Endothelial cell of umbilical vein (primary cell): Measurements from ENCODE around the gene ZDHHC14. TPM values are rescaled to one million over a fixed set of nuclear protein-coding genes. Genes with fewer than 3 reads are reported as not detected.

Experiments
- BruUV-seq: library from RNA; stranded (reverse); fragments of 400-500 nt; replicated peaks from 2 replicates; lab custom pipeline; 2021; lab: Mats Ljungman, UMichigan
- CTCF ChIA-PET: fragments of 300-600, 350-600 bp; sonication (Branson Sonifier 250); formaldehyde crosslinking; loops from one replicate; lab custom pipeline; 2021; ENCODE audit warnings: antibody characterized with exemption, inconsistent platforms; lab: Charles Lee
- POLR2A ChIA-PET: fragments of 300-600, 350-600 bp; sonication (Branson Sonifier 250); formaldehyde crosslinking; loops from one replicate; lab custom pipeline; 2021; ENCODE audit warnings: antibody characterized with exemption, inconsistent platforms; lab: Charles Lee
- DNase-seq: peaks from one replicate; pipeline ENCODE4 v3.0.0-alpha.2; 2011; ENCODE audit warnings: low read depth, low spot score
- FAIRE-seq: peaks from 2 replicates; lab custom pipeline; 2011; peaks lifted over from hg19 to GRCh38; lab: Jason Lieb, UNC
- H2AFZ ChIP-seq: 2 replicates; pipeline ENCODE4 v1.6.0; 2012; ENCODE audit warnings: low read depth, low read length, control low read depth, inconsistent platforms
- H3K27ac ChIP-seq: 2 replicates; pipeline ENCODE4 v1.5.1; 2011; ENCODE audit warnings: low read depth, mild to moderate bottlenecking, control low read depth, low read length, moderate library complexity; ENCODE audit not compliant: insufficient read depth
- H3K27me3 ChIP-seq, 2 experiments: 2 replicates each; pipeline versions ENCODE4 v1.6.0 to v1.6.1; 2011; ENCODE audit warnings: low read length in 2 of 2, mixed read lengths in 1 of 2; ENCODE audit not compliant: control insufficient read depth in 2 of 2, insufficient read depth in 2 of 2
- H3K36me3 ChIP-seq, 2 experiments: 2 replicates in 1 of 2; 3 replicates in 1 of 2; pipeline ENCODE4 v1.5.1; 2011; ENCODE audit warnings: low read length in 2 of 2, mild to moderate bottlenecking in 1 of 2, moderate library complexity in 1 of 2; ENCODE audit not compliant: control insufficient read depth in 2 of 2, insufficient read depth in 2 of 2; ENCODE audit errors: extremely low read depth in 1 of 2
- H3K4me1 ChIP-seq: 3 replicates; pipeline ENCODE4 v1.5.1; 2011; ENCODE audit warnings: mild to moderate bottlenecking, low read length; ENCODE audit not compliant: control insufficient read depth, insufficient read depth; ENCODE audit errors: extremely low read depth
- H3K4me2 ChIP-seq: 2 replicates; pipeline ENCODE4 v1.6.1; 2011; ENCODE audit warnings: low read length, control low read depth, mixed read lengths; ENCODE audit not compliant: insufficient read depth
- H3K4me3 ChIP-seq, 3 experiments: fragments of 200-600 bp in 1 of 3; sonication (generic), shearing (Covaris generic) in 1 of 3; replicated peaks in 1 of 3; 2 replicates each; pipeline ENCODE4 v1.5.1; 2011 to 2016; ENCODE audit warnings: control low read depth in 3 of 3, low read length in 3 of 3, mild to moderate bottlenecking in 2 of 3, inconsistent platforms in 1 of 3, low read depth in 1 of 3, moderate library complexity in 1 of 3; ENCODE audit not compliant: insufficient read depth in 1 of 3
- H3K79me2 ChIP-seq: 2 replicates; pipeline ENCODE4 v1.6.0; 2012; ENCODE audit warnings: low read length, inconsistent platforms; ENCODE audit not compliant: control insufficient read depth, insufficient read depth
- H3K9ac ChIP-seq: replicated peaks from 2 replicates; pipeline ENCODE3; 2011; ENCODE audit warnings: low read length, control low read depth; ENCODE audit not compliant: insufficient read depth; ENCODE audit errors: extremely low read depth
- H3K9me1 ChIP-seq: replicated peaks from 3 replicates; pipeline ENCODE4 v1.6.0; 2011; ENCODE audit warnings: mild to moderate bottlenecking, low read length; ENCODE audit not compliant: control insufficient read depth, insufficient read depth; ENCODE audit errors: extremely low read depth
- H3K9me3 ChIP-seq: replicated peaks from 2 replicates; pipeline ENCODE4 v1.5.1; 2012; ENCODE audit warnings: low read length, inconsistent platforms; ENCODE audit not compliant: control insufficient read depth, insufficient read depth
- H4K20me1 ChIP-seq: replicated peaks from 2 replicates; pipeline ENCODE3; 2011; ENCODE audit warnings: mild to moderate bottlenecking, low read length; ENCODE audit not compliant: control insufficient read depth, insufficient read depth; ENCODE audit errors: extremely low read depth
- CTCF ChIP-seq, 2 donors: IDR thresholded peaks; 1 replicate in 1 of 2; 2 replicates in 1 of 2; pipeline ENCODE4 v1.5.1; 2011; ENCODE audit warnings: low read length in 2 of 2, mild to moderate bottlenecking in 2 of 2, moderate library complexity in 2 of 2, control low read depth in 1 of 2, inconsistent platforms in 1 of 2, low read depth in 1 of 2; ENCODE audit not compliant: insufficient read depth in 1 of 2; ENCODE audit errors: extremely low read depth in 1 of 2
- EZH2 ChIP-seq: IDR thresholded peaks from 2 replicates; pipeline ENCODE4 v1.6.1; 2012; ENCODE audit warnings: borderline replicate concordance, low read depth, mild to moderate bottlenecking, moderate library complexity, low read length, inconsistent platforms; ENCODE audit not compliant: severe bottlenecking
- FOS ChIP-seq: IDR thresholded peaks from 2 replicates; pipeline ENCODE4 v1.6.1; 2011; ENCODE audit warnings: mild to moderate bottlenecking, low read length, moderate library complexity, borderline replicate concordance; ENCODE audit not compliant: insufficient read depth
- GATA2 ChIP-seq: IDR thresholded peaks from 2 replicates; pipeline ENCODE4 v1.7.0; 2011; ENCODE audit warnings: low read depth, mild to moderate bottlenecking, moderate library complexity, mixed read lengths, low read length; ENCODE audit not compliant: insufficient read length, insufficient read depth
- JUN ChIP-seq: IDR thresholded peaks from 2 replicates; pipeline ENCODE4 v1.6.1; 2011; ENCODE audit warnings: borderline replicate concordance, low read depth; ENCODE audit not compliant: insufficient read length, insufficient read depth
- MAX ChIP-seq: IDR thresholded peaks from 2 replicates; pipeline ENCODE4 v1.6.1; 2011; ENCODE audit not compliant: insufficient read depth, insufficient read length
- MYC ChIP-seq: IDR thresholded peaks from one replicate; pipeline ENCODE4 v1.6.1; 2011; ENCODE audit warnings: mild to moderate bottlenecking, low read depth, low read length
- POLR2A ChIP-seq: IDR thresholded peaks from 2 replicates; pipeline ENCODE4 v1.6.1; 2012; ENCODE audit warnings: low read depth, mild to moderate bottlenecking, control low read depth, low read length
- POLR2AphosphoS5 ChIP-seq: IDR thresholded peaks from 2 replicates; pipeline ENCODE4 v1.6.1; 2012; ENCODE audit warnings: low read depth, mild to moderate bottlenecking, control low read depth, low read length, moderate library complexity; ENCODE audit not compliant: insufficient read depth
- dilution Hi-C: fragments of 300-500 bp; cut with MboI; formaldehyde crosslinking; loops from one replicate; pipeline ENCODE4 v1.15.0; 2019; ENCODE audit warnings: low sequenced_read_pairs; ENCODE audit not compliant: extremely low pct_ligation_motif_present
- intact Hi-C: fragments of 100-400 bp; cut with micrococcal nuclease; formaldehyde crosslinking; loops from one replicate; pipeline ENCODE4 v1.10.0; 2022
- polyA plus RNA-seq, 4 experiments: library from polyadenylated mRNA; depleted of rRNA in 3 of 4; stranded (reverse) in 3 of 4; unstranded in 1 of 4; fragments of >200 nt; gene quantifications; 2 replicates each; pipeline versions ENCODE4 v1.2.1 to v1.2.3, GENCODE V29; 2011 to 2012; ENCODE audit warnings: missing spikeins in 1 of 4
- total RNA-seq: library from RNA; stranded (reverse); gene quantifications from 2 replicates; pipeline ENCODE4 v1.2.3, GENCODE V29; 2021

The ZDHHC14 gene
- total and polyA plus RNA-seq, 2 donors (not counting 3 experiments of a cell fraction or from before 2014, with no cell fraction given) = 23.0 to 25.6 TPM

- ChIA-PET POLR2A (no interaction called here), CTCF (interaction anchor here (1.0 kb wide), 1 partner anchor 359 kb away, joined by 3 read pairs; no protein-coding TSS in a partner anchor)
- dilution Hi-C loops (no loop called here), intact Hi-C loops (no loop called here)
- DNase-seq (no peak), FAIRE-seq (no peak)
- H3K79me2 ChIP-seq = no peaks in the 10 kb centered on the region
- peaks cover 0 to 3% of the 10 kb centered on the region in 2 experiments for H3K27me3 ChIP-seq
- H3K9me1 ChIP-seq = no peaks in the 10 kb centered on the region
- H3K36me3 ChIP-seq = peaks cover 0 to 3% of the 10 kb centered on the region in 2 experiments
- TF ChIP-seq MYC (no peak), POLR2AphosphoS5 (no peak), JUN (no peak), GATA2 (no peak), POLR2A (no peak), CTCF (IDR thresholded peaks at IDR 0.05; ENCODE audit: extremely low read depth in 1 of 2, insufficient read depth in 1 of 2, low read depth in 1 of 2, low read length in 2 of 2) (no peak), EZH2 (no peak), FOS (no peak), MAX (no peak)
- no peak overlapping the region for H2AFZ ChIP-seq
- H3K27ac ChIP-seq = no peak overlapping the region
- BruUV-seq = no TSS peak
- H3K9me3 ChIP-seq = no peaks in the 10 kb centered on the region
- H3K4me2 ChIP-seq = no peak overlapping the region
- no peak overlapping the region for H3K4me3 ChIP-seq
- H3K4me1 ChIP-seq = peaks cover 7% of the 10 kb centered on the region
- H3K9ac ChIP-seq = no peak overlapping the region
- no peaks in the 10 kb centered on the region for H4K20me1 ChIP-seq
Observed at GRCh38 chr6:157673596-157673995, 292.6 kb downstream of the ZDHHC14 start.
